ENCODE data around the gene EML1.

DNA sequence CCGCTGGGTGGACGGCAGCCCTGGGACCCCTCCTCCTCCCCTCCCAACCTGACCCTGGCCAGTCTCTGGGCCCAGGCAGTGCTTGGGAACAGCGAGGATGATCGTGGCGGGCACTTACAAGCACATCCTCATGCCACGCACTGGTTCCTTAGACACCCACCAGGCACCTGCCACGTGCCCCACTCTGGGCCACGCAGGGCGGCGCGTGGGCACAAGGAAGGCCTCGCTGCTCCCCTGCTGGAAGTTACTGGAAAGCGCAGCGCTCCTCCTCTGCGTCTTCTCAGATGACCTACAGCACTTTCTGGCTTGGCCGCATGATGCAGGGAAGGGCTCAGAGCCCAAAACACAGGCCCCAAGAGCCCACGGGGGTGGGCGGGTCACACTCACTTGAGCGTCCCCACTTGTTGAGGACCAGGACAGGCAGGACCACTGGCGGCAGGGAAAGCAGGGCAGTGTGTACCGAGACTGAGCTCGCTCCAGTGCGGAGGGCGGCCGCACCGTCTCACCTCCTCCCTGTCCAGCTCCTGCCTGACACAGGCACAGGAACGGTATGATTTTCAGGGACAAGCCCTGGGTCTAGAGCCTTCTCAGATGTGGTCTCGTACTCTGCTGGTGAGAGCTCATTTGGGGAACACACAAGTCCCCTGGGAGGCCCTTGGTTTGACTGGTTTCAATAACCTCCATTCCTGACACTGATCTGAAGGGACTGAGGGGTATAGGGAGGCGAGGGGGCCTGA is 143.7 kb downstream of the EML1 start:
- TF ChIP-seq, protein P1, sequence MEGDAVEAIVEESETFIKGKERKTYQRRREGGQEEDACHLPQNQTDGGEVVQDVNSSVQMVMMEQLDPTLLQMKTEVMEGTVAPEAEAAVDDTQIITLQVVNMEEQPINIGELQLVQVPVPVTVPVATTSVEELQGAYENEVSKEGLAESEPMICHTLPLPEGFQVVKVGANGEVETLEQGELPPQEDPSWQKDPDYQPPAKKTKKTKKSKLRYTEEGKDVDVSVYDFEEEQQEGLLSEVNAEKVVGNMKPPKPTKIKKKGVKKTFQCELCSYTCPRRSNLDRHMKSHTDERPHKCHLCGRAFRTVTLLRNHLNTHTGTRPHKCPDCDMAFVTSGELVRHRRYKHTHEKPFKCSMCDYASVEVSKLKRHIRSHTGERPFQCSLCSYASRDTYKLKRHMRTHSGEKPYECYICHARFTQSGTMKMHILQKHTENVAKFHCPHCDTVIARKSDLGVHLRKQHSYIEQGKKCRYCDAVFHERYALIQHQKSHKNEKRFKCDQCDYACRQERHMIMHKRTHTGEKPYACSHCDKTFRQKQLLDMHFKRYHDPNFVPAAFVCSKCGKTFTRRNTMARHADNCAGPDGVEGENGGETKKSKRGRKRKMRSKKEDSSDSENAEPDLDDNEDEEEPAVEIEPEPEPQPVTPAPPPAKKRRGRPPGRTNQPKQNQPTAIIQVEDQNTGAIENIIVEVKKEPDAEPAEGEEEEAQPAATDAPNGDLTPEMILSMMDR (IDR thresholded peaks at IDR 0.05) = no peak
- TF ChIP-seq POLR2A (IDR thresholded peaks at IDR 0.05) = no peak

Measured in right lobe of liver (tissue), 4 donors.